B cell (primary cell): Measurements from ENCODE around the gene BPIFB6.

Experiments used
- CTCF ChIP-seq: fragments of 200-600 bp; IDR thresholded peaks from one replicate; pipeline ENCODE4 v1.8.0; 2022; ENCODE audit warnings: antibody characterized with exemption, mild to moderate bottlenecking
- EZH2 ChIP-seq: IDR thresholded peaks from 2 replicates; pipeline ENCODE4 v1.6.1; 2012; ENCODE audit warnings: borderline replicate concordance, low read depth, mild to moderate bottlenecking, moderate library complexity, low read length; ENCODE audit not compliant: insufficient read depth, poor library complexity, severe bottlenecking

- no peak for TF ChIP-seq EZH2
- no peak for TF ChIP-seq CTCF
These were observed 45.9 kb upstream of the BPIFB6 start for GRCh38 chr20:32985596-32985995.
